Measurements from ENCODE around the gene NOXRED1. TPM values are rescaled to one million over a fixed set of nuclear protein-coding genes. Genes with fewer than 3 reads are reported as not detected.
A peak's percentile ranks its signal among the peaks of the same experiment; 100 is the strongest.

NOXRED1 gene
- total and polyA plus RNA-seq, 2 donors (not counting 1 experiment from before 2014, with no cell fraction given): 0.42 to 1.5 TPM

DNA sequence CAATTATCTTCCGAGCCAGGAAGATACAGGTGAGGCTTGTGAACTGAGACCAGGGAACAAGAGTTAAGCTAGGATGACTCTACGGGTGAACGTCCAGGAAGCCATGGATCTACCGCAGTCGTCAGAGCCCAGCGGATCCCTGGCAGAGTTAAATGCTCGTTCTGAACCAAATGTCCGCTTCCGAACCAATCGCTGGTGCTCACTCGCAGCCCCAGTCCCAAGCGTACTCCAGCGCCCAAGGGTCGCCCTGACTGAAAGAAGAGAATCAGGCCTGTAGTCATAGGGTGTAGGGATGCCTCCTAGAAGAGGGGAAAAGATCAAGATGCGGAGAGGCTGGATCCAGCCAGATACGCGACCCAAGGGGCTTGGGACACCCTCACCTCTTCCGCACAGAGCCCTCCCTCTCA, 33.8 kb upstream of the NOXRED1 start:
- H3K27me3 Mint-ChIP-seq: no peaks in the 10 kb centered on the region
- Histone ChIP-seq H3K4me3 (ENCODE audit: control extremely low read depth in 1 of 5, extremely low read depth in 1 of 5, insufficient read depth in 1 of 5, low read depth in 2 of 5, low read length in 4 of 5) (peak overlapping the region; percentile 72 to 99 (median 93)), H3K4me2 (replicated peaks; ENCODE audit: low read depth, low read length, poor library complexity, severe bottlenecking) (peak overlapping the region; percentile 89), H3K9me3 (ENCODE audit: control extremely low read depth in 1 of 3, control insufficient read depth in 2 of 3, insufficient read depth in 1 of 3, low read length in 2 of 3) (no peaks in the 10 kb centered on the region), H3K9ac (ENCODE audit: low read length) (peak overlapping the region; percentile 91), H3K36me3 (replicated peaks in 1 of 2; ENCODE audit: control extremely low read depth in 1 of 2, control insufficient read depth in 1 of 2, extremely low read depth in 1 of 2, insufficient read depth in 2 of 2, low read length in 1 of 2) (peaks cover 10 to 29% of the 10 kb centered on the region in 2 experiments), H3K4me1 (ENCODE audit: control insufficient read depth in 2 of 2, insufficient read depth in 2 of 2, low read length in 2 of 2) (peaks cover 21 to 24% of the 10 kb centered on the region in 2 donors), H3K27ac (ENCODE audit: low read length in 2 of 2) (peak overlapping the region; percentile 24 to 91), H2AFZ (ENCODE audit: insufficient read depth, low read depth, low read length, poor library complexity, severe bottlenecking) (peak overlapping the region; percentile 98), H4K20me1 (ENCODE audit: control insufficient read depth, insufficient read depth, low read length, poor library complexity, severe bottlenecking) (peaks cover 35% of the 10 kb centered on the region), H3K79me2 (ENCODE audit: control insufficient read depth, insufficient read depth, low read length) (peaks cover 58% of the 10 kb centered on the region), H3K27me3 (replicated peaks in 1 of 4; ENCODE audit: control extremely low read depth in 1 of 4, control insufficient read depth in 3 of 4, insufficient read depth in 4 of 4, low read length in 3 of 4) (no peaks in the 10 kb centered on the region)
- ChIA-PET CTCF (interaction anchor here (1.0 to 4.3 kb wide), 3 partner anchors 136 to 333 kb away, joined by 3 to 20 read pairs (median 13); partner anchors contain the start of genes GSTZ1 and POMT2), POLR2A (interaction anchor here (1.5 to 2.0 kb wide), 2 partner anchors 80 to 136 kb away, joined by 8 to 9 read pairs; partner anchors contain the start of genes GSTZ1, POMT2, SAMD15 and TMED8)
- peak overlapping the region; percentile 99 for H3K27ac Mint-ChIP-seq
- peaks cover 39% of the 10 kb centered on the region for H3K4me1 Mint-ChIP-seq
- DNase-seq (no peak), ATAC-seq (ENCODE audit: low read depth) (no peak)
- peak overlapping the region; percentile 100 for H3K4me3 Mint-ChIP-seq
- TF ChIP-seq EZH2 (IDR thresholded peaks at IDR 0.05; ENCODE audit: borderline replicate concordance, insufficient read depth, low read depth, low read length, poor library complexity, severe bottlenecking) (no peak), CTCF (IDR thresholded peaks at IDR 0.05) (no peak)
- intact Hi-C loops (cut with micrococcal nuclease): loop anchor here (1.0 to 5.0 kb wide), 10 partner anchors 80 to 644 kb away; partner anchors contain the start of genes ADCK1, ALKBH1, CIPC and GSTZ1
- H3K9me3 Mint-ChIP-seq (ENCODE audit: insufficient read depth): no peaks in the 10 kb centered on the region
- WGBS (ENCODE audit: insufficient coverage): under 1% methylated on average over 17 of the region's 18 CpGs

- H3K79me2 ChIP-seq (ENCODE audit: control insufficient read depth, insufficient read depth, low read length): peaks cover 66% of the 10 kb centered on the region
- no peak overlapping the region for H3K27ac ChIP-seq (ENCODE audit: low read length in 2 of 2)
- intact Hi-C loops (cut with micrococcal nuclease): loop anchor here (2.0 to 5.0 kb wide), 3 partner anchors 334 to 494 kb away; partner anchors contain the start of gene IRF2BPL
- H3K27me3 ChIP-seq (replicated peaks in 1 of 4; ENCODE audit: control extremely low read depth in 1 of 4, control insufficient read depth in 3 of 4, insufficient read depth in 4 of 4, low read length in 3 of 4): no peaks in the 10 kb centered on the region
- no peak for ATAC-seq (ENCODE audit: low read depth)
- peak overlapping the region; percentile 91 for H3K9ac ChIP-seq (ENCODE audit: low read length)
- peaks cover 7 to 28% of the 10 kb centered on the region in 2 experiments for H3K36me3 ChIP-seq (replicated peaks in 1 of 2; ENCODE audit: control extremely low read depth in 1 of 2, control insufficient read depth in 1 of 2, extremely low read depth in 1 of 2, insufficient read depth in 2 of 2, low read length in 1 of 2)
- Mint-ChIP-seq H3K4me3 (peak overlapping the region; percentile 100), H3K4me1 (peaks cover 39% of the 10 kb centered on the region), H3K27me3 (no peaks in the 10 kb centered on the region), H3K27ac (no peak overlapping the region), H3K9me3 (ENCODE audit: insufficient read depth) (no peaks in the 10 kb centered on the region)
- H3K9me3 ChIP-seq (ENCODE audit: control extremely low read depth in 1 of 3, control insufficient read depth in 2 of 3, insufficient read depth in 1 of 3, low read length in 2 of 3): no peaks in the 10 kb centered on the region
- DNase-seq: no peak
- peak overlapping the region; percentile 89 for H3K4me2 ChIP-seq (replicated peaks; ENCODE audit: low read depth, low read length, poor library complexity, severe bottlenecking)
- peaks cover 25% of the 10 kb centered on the region for H4K20me1 ChIP-seq (ENCODE audit: control insufficient read depth, insufficient read depth, low read length, poor library complexity, severe bottlenecking)
- no peak overlapping the region for H2AFZ ChIP-seq (ENCODE audit: insufficient read depth, low read depth, low read length, poor library complexity, severe bottlenecking)
- no CpG with 5 or more reads among the region's 2 CpGs for WGBS (ENCODE audit: insufficient coverage)
- POLR2A ChIA-PET: no interaction called here
- TF ChIP-seq EZH2 (IDR thresholded peaks at IDR 0.05; ENCODE audit: borderline replicate concordance, insufficient read depth, low read depth, low read length, poor library complexity, severe bottlenecking) (no peak), CTCF (IDR thresholded peaks at IDR 0.05) (no peak)
- H3K4me1 ChIP-seq (ENCODE audit: control insufficient read depth in 2 of 2, insufficient read depth in 2 of 2, low read length in 2 of 2): peaks cover 21 to 24% of the 10 kb centered on the region in 2 donors
- CTCF ChIA-PET: interaction anchor here (1.0 to 4.3 kb wide), 3 partner anchors 135 to 332 kb away, joined by 3 to 20 read pairs (median 13); partner anchors contain the start of genes GSTZ1 and POMT2
- H3K4me3 ChIP-seq (ENCODE audit: control extremely low read depth in 1 of 5, extremely low read depth in 1 of 5, insufficient read depth in 1 of 5, low read depth in 2 of 5, low read length in 4 of 5): no peak overlapping the region
Observed at GRCh38 chr14:77455966-77456640, 32.8 kb upstream of the NOXRED1 start.

Data from B cell (primary cell).